Thyroid gland (tissue), 4 donors: ENCODE results near the gene CRTC3.

Experiments used
- CTCF ChIP-seq, 6 experiments: fragments of 200-600 bp in 3 of 6; fragments of 450-650 bp in 3 of 6; sonication (generic) in 3 of 6; IDR thresholded peaks; one replicate each; pipeline ENCODE4 v1.5.1; 2016 to 2019; ENCODE audit warnings: antibody characterized with exemption in 6 of 6, mild to moderate bottlenecking in 2 of 6, inconsistent platforms in 1 of 6, moderate library complexity in 1 of 6
- POLR2A ChIP-seq, 2 donors: fragments of 450-650 bp; IDR thresholded peaks; one replicate each; pipeline ENCODE4 v1.6.1; 2017; ENCODE audit warnings: antibody characterized with exemption in 2 of 2, mild to moderate bottlenecking in 2 of 2, moderate library complexity in 1 of 2

DNA sequence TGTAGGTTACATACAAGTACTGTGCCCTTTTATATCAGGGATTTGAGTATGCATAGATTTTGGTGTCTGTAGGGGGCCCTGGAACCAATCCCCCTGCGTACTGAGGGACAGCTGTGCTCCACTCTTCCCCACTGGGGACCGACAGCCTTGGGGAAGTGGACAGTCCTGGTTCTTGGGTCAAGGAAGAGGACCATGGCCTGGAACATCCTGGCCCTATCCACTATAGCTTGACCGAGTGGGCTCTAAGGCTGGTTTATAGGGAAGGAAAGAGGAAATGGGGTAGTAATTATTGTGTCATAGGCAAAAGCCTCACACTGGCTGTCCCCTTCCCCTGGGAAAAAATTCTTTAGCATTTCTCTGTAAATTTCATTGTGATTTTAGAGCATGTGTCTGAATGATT is 49.5 kb downstream of the CRTC3 start:
- TF ChIP-seq CTCF (IDR thresholded peaks at IDR 0.05) (no peak), POLR2A (IDR thresholded peaks at IDR 0.05) (no peak)
